ENCODE measurements around the gene ATP5F1E. TPM values are rescaled to one million over a fixed set of nuclear protein-coding genes. Genes with fewer than 3 reads are reported as not detected.
"Not testable (repeated sequence)": the region's sequence is repeated elsewhere in the genome, so short reads cannot be mapped to it uniquely, and the experiment has no call there.

Gene ATP5F1E
- total and polyA plus RNA-seq, 7 donors = 57.1 to 88.5 (median 72.1) TPM

GRCh38 chr20:59043698-59044097 lies 11.6 kb upstream of the ATP5F1E start:
- no peak for TF ChIP-seq CTCF (IDR thresholded peaks at IDR 0.05)
- no peak for DNase-seq
- no peak for ATAC-seq
- Histone ChIP-seq H3K4me1 (peaks cover 25% of the 10 kb centered on the region), H3K9me3 (no peaks in the 10 kb centered on the region), H3K27me3 (ENCODE audit: insufficient read depth in 3 of 3, low read length in 2 of 3) (no peaks in the 10 kb centered on the region), H3K36me3 (ENCODE audit: insufficient read depth in 1 of 2, low read depth in 1 of 2) (peaks cover 0 to 4% of the 10 kb centered on the region in 2 donors), H3K4me3 (no peak overlapping the region), H3K27ac (peak overlapping the region; percentile 79)
- intact Hi-C loops (cut with DNase I) = loop anchor here in 1 of 2 donors (5.0 kb wide), 1 partner anchor 151 kb away; no protein-coding TSS in a partner anchor
- WGBS, 3 donors = 65 to 76% (median 65%) methylated on average over 3 of the region's 3 CpGs

- Histone ChIP-seq H3K27me3 (ENCODE audit: insufficient read depth in 3 of 3, low read length in 2 of 3) (no peaks in the 10 kb centered on the region), H3K9me3 (no peaks in the 10 kb centered on the region), H3K4me1 (peaks cover 25% of the 10 kb centered on the region), H3K27ac (peak overlapping the region; percentile 79), H3K4me3 (peak overlapping the region; percentile 80), H3K36me3 (ENCODE audit: insufficient read depth in 1 of 2, low read depth in 1 of 2) (peaks cover 4% of the 10 kb centered on the region in 2 donors)
- DNase-seq (peak; percentile 93 to 97), ATAC-seq (peak; percentile 96 to 99 (median 98))
- no peak for TF ChIP-seq CTCF (IDR thresholded peaks at IDR 0.05)
- intact Hi-C loops (cut with DNase I) = loop anchor here in 1 of 2 donors (5.0 kb wide), 1 partner anchor 151 kb away; no protein-coding TSS in a partner anchor
- 9 to 12% (median 12%) methylated on average over 56 to 66 of the region's 66 CpGs for WGBS, 3 donors
Observed at GRCh38 chr20:59042796-59043631, 10.9 kb upstream of the ATP5F1E start.

- intact Hi-C loops (cut with DNase I) = loop anchor here in 1 of 2 donors (5.0 kb wide), 1 partner anchor 150 kb away; no protein-coding TSS in a partner anchor
- 1 to 3% (median 2%) methylated on average over 29 to 50 of the region's 50 CpGs for WGBS, 3 donors
- peak within 1 kb of the TSS; percentile 79 for H3K27ac ChIP-seq
Observed at GRCh38 chr20:59042151-59042795, 10.1 kb upstream of the ATP5F1E start, which contains the start of gene PRELID3B. Gene PRELID3B (minus strand): TSS chr20:59042786. CDS start chr20:59042730, 56 bp downstream.

GRCh38 chr20:59041487-59041886 lies 9.4 kb upstream of the ATP5F1E start:
- H3K36me3 ChIP-seq (ENCODE audit: insufficient read depth in 1 of 2, low read depth in 1 of 2) = peaks cover 6 to 19% of the 10 kb centered on the region in 2 donors
- ATAC-seq; H3K9me3 ChIP-seq; H3K27me3 ChIP-seq (ENCODE audit: insufficient read depth in 3 of 3, low read length in 2 of 3); DNase-seq: not testable (repeated sequence)
- H3K27ac ChIP-seq = peak overlapping the region; percentile 79
- H3K4me3 ChIP-seq = peak overlapping the region; percentile 80
- WGBS, 3 donors = 86 to 91% (median 90%) methylated on average over 16 of the region's 16 CpGs
- peaks cover 25% of the 10 kb centered on the region for H3K4me1 ChIP-seq
- intact Hi-C loops (cut with DNase I) = loop anchor here in 1 of 2 donors (5.0 kb wide), 1 partner anchor 149 kb away; no protein-coding TSS in a partner anchor

More at GRCh38 chr20:59042151-59042795, 10.1 kb upstream of the ATP5F1E start, which contains the start of gene PRELID3B:
- Histone ChIP-seq H3K9me3 (no peaks in the 10 kb centered on the region), H3K4me1 (peaks cover 25% of the 10 kb centered on the region), H3K36me3 (ENCODE audit: insufficient read depth in 1 of 2, low read depth in 1 of 2) (peaks cover 4 to 12% of the 10 kb centered on the region in 2 donors), H3K4me3 (peak within 1 kb of the TSS; percentile 80), H3K27me3 (ENCODE audit: insufficient read depth in 3 of 3, low read length in 2 of 3) (no peaks in the 10 kb centered on the region)
- DNase-seq (no peak), ATAC-seq (peak; percentile 38 to 52 (median 50))
- no peak for TF ChIP-seq CTCF (IDR thresholded peaks at IDR 0.05)

Data from psoas muscle (tissue), 8 donors.